Testis (tissue), 2 donors: ENCODE results near the gene RTF1.

ENCODE experiments used
- POLR2A ChIP-seq: fragments of 450-650 bp; IDR thresholded peaks from one replicate; pipeline ENCODE4 v1.6.1; 2017; ENCODE audit warnings: antibody characterized with exemption, mild to moderate bottlenecking, moderate library complexity
- TF ChIP-seq, protein P1 (sequence below), 3 experiments: fragments of 450-650 bp in 2 of 3; fragments of 200-600 bp in 1 of 3; sonication (generic) in 1 of 3; IDR thresholded peaks; one replicate each; pipeline ENCODE4 v1.5.1; 2016 to 2019; ENCODE audit warnings: antibody characterized with exemption in 3 of 3, mild to moderate bottlenecking in 2 of 3, moderate library complexity in 1 of 3

DNA sequence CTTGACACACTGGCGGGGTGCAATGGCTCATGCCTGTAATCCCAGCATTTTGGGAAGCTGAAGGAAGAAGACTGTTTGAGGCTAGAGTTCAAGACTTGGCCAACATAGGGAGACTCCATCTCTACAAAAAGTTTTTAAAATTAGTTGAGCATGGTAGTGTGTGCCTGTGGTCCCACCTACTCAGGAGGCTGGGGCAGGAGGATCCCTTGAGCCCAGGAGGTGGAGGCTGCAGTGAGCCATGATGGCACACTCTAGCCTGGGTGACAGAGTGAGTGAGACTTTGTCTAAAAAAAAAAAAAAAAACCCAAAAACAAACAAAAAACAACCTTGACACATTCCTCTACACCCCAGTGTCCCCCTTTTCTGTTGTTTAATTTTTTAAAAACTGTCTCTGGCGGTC is 72.7 kb downstream of the RTF1 start:
- TF ChIP-seq POLR2A, result no peak
- TF ChIP-seq, protein P1, sequence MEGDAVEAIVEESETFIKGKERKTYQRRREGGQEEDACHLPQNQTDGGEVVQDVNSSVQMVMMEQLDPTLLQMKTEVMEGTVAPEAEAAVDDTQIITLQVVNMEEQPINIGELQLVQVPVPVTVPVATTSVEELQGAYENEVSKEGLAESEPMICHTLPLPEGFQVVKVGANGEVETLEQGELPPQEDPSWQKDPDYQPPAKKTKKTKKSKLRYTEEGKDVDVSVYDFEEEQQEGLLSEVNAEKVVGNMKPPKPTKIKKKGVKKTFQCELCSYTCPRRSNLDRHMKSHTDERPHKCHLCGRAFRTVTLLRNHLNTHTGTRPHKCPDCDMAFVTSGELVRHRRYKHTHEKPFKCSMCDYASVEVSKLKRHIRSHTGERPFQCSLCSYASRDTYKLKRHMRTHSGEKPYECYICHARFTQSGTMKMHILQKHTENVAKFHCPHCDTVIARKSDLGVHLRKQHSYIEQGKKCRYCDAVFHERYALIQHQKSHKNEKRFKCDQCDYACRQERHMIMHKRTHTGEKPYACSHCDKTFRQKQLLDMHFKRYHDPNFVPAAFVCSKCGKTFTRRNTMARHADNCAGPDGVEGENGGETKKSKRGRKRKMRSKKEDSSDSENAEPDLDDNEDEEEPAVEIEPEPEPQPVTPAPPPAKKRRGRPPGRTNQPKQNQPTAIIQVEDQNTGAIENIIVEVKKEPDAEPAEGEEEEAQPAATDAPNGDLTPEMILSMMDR (IDR thresholded peaks at IDR 0.05), result no peak
